Thyroid gland (tissue), 4 donors: Measurements from ENCODE around the gene MNX1. TPM values are rescaled to one million over a fixed set of nuclear protein-coding genes. Genes with fewer than 3 reads are reported as not detected.

ENCODE experiments used
- DNase-seq, 2 donors: peaks; one replicate each; pipeline ENCODE4 v3.0.0-alpha.2; 2019
- H3K27ac ChIP-seq, 3 donors: fragments of 200-600 bp; sonication (generic); 1 replicate in 2 of 3; 2 replicates in 1 of 3; pipeline ENCODE4 v1.5.1; 2016 to 2019; ENCODE audit warnings: mild to moderate bottlenecking in 1 of 3, moderate library complexity in 1 of 3
- H3K27me3 ChIP-seq: fragments of 200-600 bp; sonication (generic); one replicate; pipeline ENCODE4 v1.5.1; 2019
- H3K36me3 ChIP-seq, 2 donors: fragments of 200-600 bp; sonication (generic); one replicate each; pipeline ENCODE4 v1.5.1; 2016 to 2019
- H3K4me1 ChIP-seq, 2 donors: fragments of 200-600 bp; sonication (generic); one replicate each; pipeline ENCODE4 v1.5.1; 2017 to 2019
- H3K4me3 ChIP-seq, 3 donors: fragments of 200-600 bp; sonication (generic); replicated peaks in 1 of 3; 1 replicate in 2 of 3; 2 replicates in 1 of 3; pipeline ENCODE4 v1.5.1; 2016; ENCODE audit warnings: mild to moderate bottlenecking in 1 of 3
- H3K9me3 ChIP-seq: fragments of 200-600 bp; sonication (generic); one replicate; pipeline ENCODE4 v1.5.1; 2017
- CTCF ChIP-seq, 6 experiments: fragments of 200-600 bp in 3 of 6; fragments of 450-650 bp in 3 of 6; sonication (generic) in 3 of 6; IDR thresholded peaks; one replicate each; pipeline ENCODE4 v1.5.1; 2016 to 2019; ENCODE audit warnings: antibody characterized with exemption in 6 of 6, mild to moderate bottlenecking in 2 of 6, inconsistent platforms in 1 of 6, moderate library complexity in 1 of 6
- POLR2A ChIP-seq, 2 donors: fragments of 450-650 bp; IDR thresholded peaks; one replicate each; pipeline ENCODE4 v1.6.1; 2017; ENCODE audit warnings: antibody characterized with exemption in 2 of 2, mild to moderate bottlenecking in 2 of 2, moderate library complexity in 1 of 2
- WGBS, 2 donors: methylation state at CpG; one replicate each; pipeline ENCODE4 v1.1.5; 2017; 5-methylcytosine and 5-hydroxymethylcytosine counted together
- intact Hi-C: fragments of 100-400 bp; cut with DNase I; formaldehyde crosslinking; loops from one replicate; pipeline ENCODE4 v1.15.1; 2023
- total RNA-seq, 4 donors: library from RNA; depleted of rRNA; stranded (reverse); fragments of >200 nt; gene quantifications; one replicate each; pipeline ENCODE4 v1.2.3, GENCODE V29; 2016

MNX1 gene
- total RNA-seq, 4 donors from 2014 or later: not detected

GRCh38 chr7:157009170-157009777 is 1.2 kb downstream of the MNX1 start:
- H3K4me3 ChIP-seq: no peak overlapping the region
- H3K9me3 ChIP-seq: no peaks in the 10 kb centered on the region
- peaks cover 34% of the 10 kb centered on the region for H3K27me3 ChIP-seq
- DNase-seq: no peak
- H3K27ac ChIP-seq: no peak overlapping the region
- peaks cover 12 to 36% of the 10 kb centered on the region in 2 donors for H3K4me1 ChIP-seq
- no peak for TF ChIP-seq CTCF (IDR thresholded peaks at IDR 0.05)
- TF ChIP-seq POLR2A (IDR thresholded peaks at IDR 0.05): no peak
- intact Hi-C loops: no loop called here
- no peaks in the 10 kb centered on the region for H3K36me3 ChIP-seq
- WGBS, 2 donors: 3 to 4% methylated on average over 10 to 13 of the region's 49 CpGs

- intact Hi-C loops: no loop called here
- H3K9me3 ChIP-seq: no peaks in the 10 kb centered on the region
- H3K4me1 ChIP-seq: peaks cover 18 to 44% of the 10 kb centered on the region in 2 donors
- TF ChIP-seq POLR2A (IDR thresholded peaks at IDR 0.05) (no peak), CTCF (IDR thresholded peaks at IDR 0.05) (no peak)
- H3K4me3 ChIP-seq: no peak overlapping the region
- WGBS, 2 donors: 7 to 9% methylated on average over 20 to 27 of the region's 35 CpGs
- H3K27ac ChIP-seq: no peak overlapping the region
- peaks cover 38% of the 10 kb centered on the region for H3K27me3 ChIP-seq
- DNase-seq: no peak
- H3K36me3 ChIP-seq: no peaks in the 10 kb centered on the region
These were observed 2.0 kb downstream of the MNX1 start for GRCh38 chr7:157008206-157009169.

- no peak for DNase-seq
These were observed 2.9 kb downstream of the MNX1 start for GRCh38 chr7:157007470-157008066.

GRCh38 chr7:157006829-157007469 is 3.5 kb downstream of the MNX1 start:
- intact Hi-C loops: no loop called here
- WGBS, 2 donors: 16% methylated on average over 7 of the region's 7 CpGs
- DNase-seq: no peak
- Histone ChIP-seq H3K27ac (no peak overlapping the region), H3K4me3 (no peak overlapping the region), H3K9me3 (no peaks in the 10 kb centered on the region), H3K27me3 (peaks cover 50% of the 10 kb centered on the region), H3K36me3 (no peaks in the 10 kb centered on the region), H3K4me1 (peaks cover 22 to 52% of the 10 kb centered on the region in 2 donors)
- TF ChIP-seq POLR2A (IDR thresholded peaks at IDR 0.05) (no peak), CTCF (IDR thresholded peaks at IDR 0.05) (no peak)

More at GRCh38 chr7:157007470-157008066, 2.9 kb downstream of the MNX1 start:
- Histone ChIP-seq H3K27me3 (peaks cover 45% of the 10 kb centered on the region), H3K27ac (no peak overlapping the region), H3K4me1 (peaks cover 22 to 51% of the 10 kb centered on the region in 2 donors), H3K36me3 (no peaks in the 10 kb centered on the region), H3K9me3 (no peaks in the 10 kb centered on the region), H3K4me3 (no peak overlapping the region)
- intact Hi-C loops: no loop called here
- TF ChIP-seq POLR2A (IDR thresholded peaks at IDR 0.05): no peak
- no peak for TF ChIP-seq CTCF (IDR thresholded peaks at IDR 0.05)
- WGBS, 2 donors: 16 to 21% methylated on average over 18 of the region's 18 CpGs
